Coronary artery (tissue), 2 donors: ENCODE data around the gene MMP19.

Experiments used
- DNase-seq: peaks from one replicate; pipeline ENCODE4 v3.0.0-alpha.2; 2017; ENCODE audit warnings: low spot score
- H3K27ac ChIP-seq, 2 donors: fragments of 200-600 bp; sonication (generic); one replicate each; pipeline ENCODE4 v1.5.1; 2016 to 2019
- H3K4me3 ChIP-seq: fragments of 200-600 bp; sonication (generic); 2 replicates; pipeline ENCODE4 v1.5.1; 2016; ENCODE audit warnings: mild to moderate bottlenecking, moderate library complexity
- CTCF ChIP-seq: fragments of 200-600 bp; sonication (generic); IDR thresholded peaks from one replicate; pipeline ENCODE4 v1.5.1; 2019; ENCODE audit warnings: antibody characterized with exemption

Gene MMP19

GRCh38 chr12:55822228-55822627, 20.5 kb downstream of the MMP19 start:
- Histone ChIP-seq H3K4me3 (no peak overlapping the region), H3K27ac (no peak overlapping the region)
- TF ChIP-seq CTCF = no peak
- DNase-seq = no peak

- TF ChIP-seq CTCF = no peak
- H3K27ac ChIP-seq = no peak overlapping the region
- H3K4me3 ChIP-seq = no peak overlapping the region
- no peak for DNase-seq
Observed at GRCh38 chr12:55820679-55821078, 22.1 kb downstream of the MMP19 start.

- no peak overlapping the region for H3K27ac ChIP-seq
- H3K4me3 ChIP-seq = peak overlapping the region; percentile 87
- TF ChIP-seq CTCF = no peak
- DNase-seq = no peak
Observed at GRCh38 chr12:55818886-55819285, 23.9 kb downstream of the MMP19 start.

- no peak for TF ChIP-seq CTCF
- DNase-seq = no peak
- H3K27ac ChIP-seq = peak overlapping the region; percentile 67 to 90
- H3K4me3 ChIP-seq = peak overlapping the region; percentile 87
Observed at GRCh38 chr12:55818140-55818728, 24.5 kb downstream of the MMP19 start.

- peak; percentile 99 for DNase-seq
- no peak for TF ChIP-seq CTCF
- peak within 1 kb of the TSS; percentile 90 to 95 for H3K27ac ChIP-seq
- H3K4me3 ChIP-seq = peak within 1 kb of the TSS; percentile 87
Observed at GRCh38 chr12:55817345-55818139, 25.2 kb downstream of the MMP19 start, which contains the start of the genes ORMDL2 and SARNP. Gene ORMDL2, plus strand, starts transcription at chr12:55818041. Its CDS starts 959 bp downstream, at chr12:55819000. Gene SARNP, minus strand, starts transcription at chr12:55817724. Its CDS starts 23 bp downstream, at chr12:55817701.

- H3K4me3 ChIP-seq = peak overlapping the region; percentile 87
- DNase-seq = no peak
- peak overlapping the region; percentile 84 to 95 for H3K27ac ChIP-seq
- no peak for TF ChIP-seq CTCF
Observed at GRCh38 chr12:55816881-55817344, 25.8 kb downstream of the MMP19 start.
